GM21390 (cell line): ENCODE data around the gene XPO6.

Experiments used
- ATAC-seq: cut with Tn5 transposase; IDR thresholded peaks from one replicate; pipeline ENCODE4 v1.9.1; 2021; ENCODE audit not compliant: unreplicated experiment

The XPO6 gene

DNA sequence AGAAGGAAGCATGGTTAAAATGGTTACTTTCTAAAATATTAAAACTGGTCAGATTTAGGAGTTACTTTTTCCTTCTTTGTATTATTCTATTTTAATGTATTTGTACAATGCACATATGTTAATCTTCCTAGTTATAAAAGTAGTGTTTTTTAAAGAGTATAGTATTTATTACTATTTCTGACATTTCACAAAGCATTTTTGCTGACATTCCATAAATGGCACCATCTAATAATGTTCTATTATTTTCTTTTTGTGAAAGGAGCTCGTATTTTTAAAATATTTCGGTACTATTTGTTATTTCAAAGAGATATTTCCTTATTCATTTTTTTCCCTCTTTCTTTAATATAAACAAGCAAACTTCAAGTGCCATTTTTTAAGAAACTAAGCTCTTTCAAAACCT lies 100.8 kb downstream of the XPO6 start:
- ATAC-seq = no peak

DNA sequence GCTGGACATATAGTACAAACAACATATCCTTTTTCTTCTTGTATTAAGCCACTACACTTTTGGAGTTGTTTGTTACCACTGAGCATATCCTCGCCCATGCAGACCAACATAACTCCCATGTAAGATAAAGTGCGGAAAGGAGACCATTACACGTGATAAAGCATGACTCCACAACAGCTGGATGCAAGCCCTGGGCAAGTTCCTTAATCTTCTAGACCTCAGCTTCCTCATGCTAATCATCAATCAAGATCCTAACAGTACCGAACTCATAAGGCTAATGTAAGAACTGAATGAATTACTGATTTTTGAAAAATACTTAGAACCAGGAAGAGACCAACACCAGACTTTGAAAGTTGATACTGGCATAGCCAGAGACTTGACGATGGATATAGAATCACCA lies 101.3 kb downstream of the XPO6 start:
- no peak for ATAC-seq

DNA sequence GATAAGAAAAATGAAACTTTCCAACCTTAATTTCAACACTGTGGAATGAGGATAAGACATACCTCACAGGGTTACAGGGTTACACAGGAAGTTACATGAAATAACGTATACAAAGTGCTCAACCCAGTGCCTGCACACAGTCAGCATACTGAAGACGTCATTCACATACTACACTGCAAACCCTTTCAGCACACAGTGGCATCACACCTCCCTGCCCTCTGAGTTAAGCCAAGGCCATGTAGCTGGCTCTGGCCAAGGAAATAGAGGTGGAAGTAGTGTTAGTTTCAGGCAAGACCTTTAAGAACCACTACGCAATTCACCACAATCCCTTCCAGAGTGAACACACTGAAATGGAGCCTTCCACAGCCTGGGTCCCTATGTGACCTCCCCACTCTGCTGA lies 101.7 kb downstream of the XPO6 start:
- no peak for ATAC-seq

DNA sequence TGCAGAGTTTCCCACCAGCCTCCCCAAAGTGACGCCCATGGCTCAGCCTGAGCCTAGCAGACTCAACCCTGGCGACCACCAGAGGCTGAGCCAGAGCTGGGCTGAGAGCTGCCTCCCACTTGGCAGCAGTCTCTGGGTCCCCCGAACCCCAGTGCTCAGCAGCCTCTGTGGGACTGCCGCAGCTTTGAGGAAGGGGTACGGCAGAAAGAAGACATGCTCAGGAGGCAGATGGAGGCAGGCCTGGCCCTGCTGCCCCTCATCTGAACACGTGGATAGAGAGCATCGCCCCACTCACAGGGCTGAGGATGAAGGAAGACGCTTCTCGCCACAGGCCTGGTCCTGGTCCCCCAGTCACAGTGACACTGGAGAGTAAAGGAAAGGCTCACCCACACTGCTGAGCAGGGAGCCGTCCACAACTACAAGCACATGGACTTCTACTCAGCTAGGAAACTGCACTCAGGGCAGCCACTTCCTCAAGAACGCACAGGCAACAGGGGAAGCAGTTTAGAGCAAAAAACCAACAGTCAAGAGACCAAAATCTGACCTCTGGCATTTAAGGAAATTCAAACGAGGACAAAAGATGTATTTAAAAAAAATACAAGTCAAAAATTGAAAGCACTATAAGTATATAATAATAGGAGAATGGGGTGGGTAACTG lies 103.0 kb downstream of the XPO6 start:
- ATAC-seq = no peak

DNA sequence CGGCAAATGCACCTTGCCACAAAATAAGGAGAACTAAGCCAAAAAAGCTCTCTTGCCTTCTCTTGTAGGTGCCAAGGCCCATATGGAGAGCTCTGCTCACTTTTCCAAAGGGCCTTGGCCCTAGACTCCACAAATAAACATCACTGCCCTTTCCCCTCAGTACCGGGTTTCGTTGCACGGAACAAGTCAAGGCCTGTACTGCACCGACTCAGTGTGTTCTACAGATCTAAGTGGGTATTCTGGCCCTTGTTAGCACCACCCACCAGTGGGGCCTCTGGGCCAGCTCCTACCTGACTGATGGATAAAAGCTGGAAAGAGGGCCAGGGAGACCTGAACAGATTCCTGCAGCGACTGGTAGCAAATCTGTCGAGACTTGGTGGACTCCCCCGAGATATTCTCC lies 104.5 kb downstream of the XPO6 start:
- ATAC-seq = no peak

DNA sequence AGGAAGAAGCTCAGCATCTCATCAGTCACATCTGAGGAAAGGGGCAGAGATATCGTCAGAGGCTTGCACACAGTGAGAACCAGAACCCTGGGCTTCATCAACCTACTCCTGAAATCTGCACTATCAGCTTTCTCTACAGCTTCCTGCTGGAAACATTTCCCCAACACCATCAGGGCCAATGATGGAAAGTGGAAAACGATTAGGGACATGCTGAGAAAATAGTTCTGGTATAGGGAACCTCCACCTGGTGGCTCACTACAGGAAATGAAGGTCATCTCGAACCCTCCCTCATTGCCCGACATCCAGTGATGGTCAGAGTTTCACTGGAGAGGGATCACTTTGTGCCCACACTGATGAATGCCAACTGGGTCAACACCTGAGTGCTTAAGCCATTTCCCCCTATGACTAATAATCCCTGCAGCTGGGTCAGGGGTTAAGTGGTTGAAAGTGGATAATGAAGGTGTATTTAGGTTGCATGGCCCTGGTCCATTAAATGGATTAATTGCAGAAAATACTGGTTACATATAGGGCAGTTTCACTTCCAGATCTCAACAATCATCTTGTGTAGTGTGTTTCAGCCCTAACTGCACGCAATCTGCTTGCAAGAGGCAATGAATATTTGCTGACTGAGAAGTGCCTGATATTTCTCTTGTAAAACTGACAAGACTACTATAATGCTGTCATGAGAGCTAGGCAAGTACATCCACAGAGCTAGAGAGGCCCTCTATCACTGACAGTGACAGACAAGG lies 105.1 kb downstream of the XPO6 start:
- no peak for ATAC-seq

DNA sequence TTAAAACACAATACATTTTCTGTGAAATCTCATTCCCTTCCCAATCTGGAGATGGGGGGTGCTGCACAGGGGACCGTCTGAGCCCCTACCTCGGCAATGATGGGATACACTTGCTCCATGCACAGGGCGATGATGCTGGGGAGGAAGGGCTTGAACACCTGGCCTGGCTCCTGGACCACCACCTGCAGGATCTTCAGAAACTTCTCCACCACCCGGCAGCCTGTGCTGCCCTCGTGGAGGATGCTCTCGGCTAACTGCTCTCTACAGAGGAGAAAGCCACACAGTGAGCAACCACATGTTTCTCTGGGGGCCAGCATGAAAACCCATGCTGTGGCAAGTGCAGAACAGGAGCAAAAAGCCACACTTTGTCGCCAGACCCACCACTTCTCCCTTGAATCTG lies 105.8 kb downstream of the XPO6 start:
- no peak for ATAC-seq

DNA sequence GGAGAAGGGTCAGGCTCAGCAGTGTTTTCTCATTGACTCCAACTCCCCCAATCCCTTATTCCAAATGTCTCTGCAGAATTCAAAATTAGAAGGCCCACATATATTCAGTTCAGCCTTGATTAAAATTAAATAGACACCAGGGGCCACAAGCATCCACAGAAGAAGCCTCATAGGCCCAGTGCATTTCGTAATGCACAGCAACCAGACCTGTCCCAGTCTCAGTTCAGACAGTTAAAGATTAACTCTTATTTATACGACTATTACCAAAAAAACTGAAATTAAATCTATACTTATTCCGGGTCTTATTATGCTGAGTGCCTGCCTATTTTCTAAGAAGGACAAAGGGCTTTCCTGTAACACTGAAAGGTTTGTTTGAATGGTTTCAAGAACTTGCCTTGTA lies 106.5 kb downstream of the XPO6 start:
- ATAC-seq = no peak

DNA sequence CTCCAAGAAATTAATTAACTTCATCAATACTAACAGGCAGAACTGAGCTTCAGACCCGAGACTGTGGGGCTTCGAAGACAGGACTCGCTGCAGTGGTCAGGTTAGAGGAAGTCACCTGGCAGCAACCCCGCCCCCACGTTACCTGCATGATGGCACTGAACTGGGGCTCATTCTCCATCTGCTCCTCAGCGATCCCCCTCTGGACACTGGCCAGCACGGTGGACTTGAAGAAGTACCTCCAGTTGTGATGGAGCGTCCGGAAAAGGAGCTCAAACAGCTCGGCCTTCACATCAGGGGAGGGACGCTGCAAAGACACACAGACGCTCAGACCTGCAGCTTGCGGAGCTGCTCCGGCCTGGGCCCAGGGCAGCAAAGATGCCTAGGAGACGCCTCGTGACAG lies 107.4 kb downstream of the XPO6 start:
- ATAC-seq = no peak

DNA sequence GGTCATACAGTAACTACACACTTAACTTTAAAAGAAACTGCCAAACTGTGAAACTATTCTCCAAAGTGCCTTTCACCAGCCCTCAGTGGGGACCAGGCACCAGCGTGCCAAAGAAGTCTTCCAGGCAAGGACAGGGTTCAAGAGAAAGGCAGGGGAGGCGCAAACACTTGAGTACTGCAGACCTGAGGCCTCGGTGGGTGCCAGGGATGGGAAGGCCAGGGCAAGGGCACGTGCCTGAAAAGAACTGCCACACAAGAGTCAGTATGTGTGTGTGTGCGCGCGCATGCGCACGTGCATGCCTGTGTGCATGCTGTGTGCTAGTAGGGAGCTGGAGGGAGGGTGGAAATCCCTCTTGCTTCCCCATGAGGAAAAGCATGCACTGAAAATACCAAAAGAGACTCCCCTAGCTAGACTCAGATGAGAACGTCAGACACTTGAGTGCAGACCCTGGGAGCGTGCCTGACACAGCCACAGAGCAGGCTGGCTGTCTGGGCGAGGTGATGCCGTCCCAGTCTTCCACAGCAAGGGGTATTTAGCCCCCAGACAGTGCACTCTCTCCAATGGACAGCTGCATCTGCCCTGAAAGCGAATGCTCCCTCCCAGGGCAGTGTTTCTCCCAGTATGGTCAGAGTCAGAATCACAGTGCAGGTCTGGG lies 108.1 kb downstream of the XPO6 start:
- no peak for ATAC-seq

DNA sequence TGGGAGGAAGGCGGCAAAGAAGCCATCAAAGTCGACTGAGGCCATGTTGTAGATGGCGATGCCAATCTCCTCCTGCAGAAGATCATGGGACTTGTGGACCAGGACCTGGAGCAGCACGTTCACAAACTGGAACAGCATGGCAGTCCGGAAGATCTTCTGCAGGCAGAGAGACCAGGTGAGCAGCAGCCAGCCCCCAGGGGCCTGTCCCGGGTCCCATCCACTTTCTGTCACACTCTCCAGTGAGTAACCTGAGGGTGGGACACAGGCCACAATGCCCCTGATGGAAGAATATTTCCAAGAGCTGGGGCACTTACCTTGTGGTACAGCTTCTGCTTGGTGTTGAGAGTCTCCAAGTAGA lies 110.3 kb downstream of the XPO6 start:
- ATAC-seq = no peak

DNA sequence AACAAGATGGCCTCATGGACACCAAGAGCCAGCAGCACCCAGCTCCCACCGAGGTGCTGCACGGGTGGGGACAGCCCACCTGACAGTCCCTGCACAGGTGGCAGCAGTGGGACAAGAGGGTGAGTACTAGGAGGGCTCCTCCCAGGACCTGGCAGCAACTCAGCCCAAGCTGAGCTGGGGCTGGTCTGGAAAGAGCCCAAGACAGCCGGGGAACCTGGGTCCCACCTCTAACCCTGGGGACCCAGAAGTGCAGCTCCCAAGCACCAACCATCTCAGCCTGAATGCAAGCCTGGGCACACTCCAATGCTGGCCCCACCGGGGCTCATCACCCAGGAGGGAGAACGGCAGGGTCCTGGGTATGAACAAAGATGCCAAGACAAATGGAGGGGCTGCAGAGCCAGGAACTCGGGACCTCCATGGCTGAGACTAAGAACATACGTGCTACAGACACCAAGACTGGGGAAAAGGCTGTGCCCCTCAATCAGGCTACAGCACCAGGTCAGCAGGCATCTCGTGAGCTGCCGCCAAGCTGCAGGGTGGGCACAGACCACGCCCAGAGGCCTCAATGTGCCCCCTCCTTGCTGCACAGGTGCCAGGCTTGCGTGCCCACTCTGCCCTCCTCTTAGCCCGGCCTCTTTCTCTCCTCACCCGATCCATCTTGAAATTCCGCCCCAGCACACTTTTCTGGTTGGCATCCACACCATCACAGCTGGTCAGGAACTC lies 110.8 kb downstream of the XPO6 start:
- no peak for ATAC-seq

DNA sequence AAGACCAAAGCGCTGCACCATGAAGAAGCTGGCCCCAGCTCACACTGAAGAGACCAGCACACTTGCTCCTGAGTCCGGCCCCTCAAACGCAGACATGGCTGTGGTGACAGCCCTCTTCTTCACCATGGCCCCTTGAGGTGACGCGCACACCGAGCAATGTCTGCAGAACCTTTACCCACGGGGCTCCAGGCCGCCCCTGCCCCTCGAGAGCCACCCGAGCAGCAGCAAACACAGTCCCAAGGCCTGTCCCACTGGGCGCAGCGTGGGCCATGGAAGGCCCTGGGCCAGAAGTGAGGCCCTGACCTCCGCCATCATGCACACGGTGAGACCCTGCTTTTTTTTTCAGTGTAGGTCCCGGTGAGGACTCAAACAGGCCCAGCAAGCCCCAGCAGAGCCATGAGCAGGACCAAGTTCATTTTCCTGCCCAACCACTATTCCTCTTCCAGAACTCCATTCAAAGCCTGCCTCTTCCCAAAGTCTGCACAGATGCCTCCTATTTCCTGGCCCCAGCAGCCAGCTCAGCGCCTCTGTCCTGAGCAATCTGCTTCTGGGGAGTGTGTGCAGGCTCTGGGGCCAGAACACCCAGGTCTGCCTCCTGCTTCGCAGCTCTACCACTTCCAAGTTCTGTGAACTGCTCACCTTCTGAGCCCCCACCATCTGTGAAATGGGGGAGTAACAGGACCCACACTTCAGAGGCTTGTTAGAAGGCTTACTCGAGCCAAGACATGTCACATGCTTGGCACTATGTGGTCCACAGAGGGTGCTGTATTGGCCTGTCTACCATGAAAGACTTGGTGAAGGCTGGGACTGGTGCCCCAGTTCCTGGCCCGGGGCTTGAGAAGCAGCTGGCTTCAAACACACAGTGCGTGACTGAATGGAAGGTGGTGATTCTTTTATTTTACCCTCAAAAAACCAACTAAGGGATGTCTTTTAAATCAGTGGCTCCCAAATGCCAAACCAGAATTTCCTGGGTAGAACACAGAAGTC lies 112.5 kb downstream of the XPO6 start:
- ATAC-seq = no peak

DNA sequence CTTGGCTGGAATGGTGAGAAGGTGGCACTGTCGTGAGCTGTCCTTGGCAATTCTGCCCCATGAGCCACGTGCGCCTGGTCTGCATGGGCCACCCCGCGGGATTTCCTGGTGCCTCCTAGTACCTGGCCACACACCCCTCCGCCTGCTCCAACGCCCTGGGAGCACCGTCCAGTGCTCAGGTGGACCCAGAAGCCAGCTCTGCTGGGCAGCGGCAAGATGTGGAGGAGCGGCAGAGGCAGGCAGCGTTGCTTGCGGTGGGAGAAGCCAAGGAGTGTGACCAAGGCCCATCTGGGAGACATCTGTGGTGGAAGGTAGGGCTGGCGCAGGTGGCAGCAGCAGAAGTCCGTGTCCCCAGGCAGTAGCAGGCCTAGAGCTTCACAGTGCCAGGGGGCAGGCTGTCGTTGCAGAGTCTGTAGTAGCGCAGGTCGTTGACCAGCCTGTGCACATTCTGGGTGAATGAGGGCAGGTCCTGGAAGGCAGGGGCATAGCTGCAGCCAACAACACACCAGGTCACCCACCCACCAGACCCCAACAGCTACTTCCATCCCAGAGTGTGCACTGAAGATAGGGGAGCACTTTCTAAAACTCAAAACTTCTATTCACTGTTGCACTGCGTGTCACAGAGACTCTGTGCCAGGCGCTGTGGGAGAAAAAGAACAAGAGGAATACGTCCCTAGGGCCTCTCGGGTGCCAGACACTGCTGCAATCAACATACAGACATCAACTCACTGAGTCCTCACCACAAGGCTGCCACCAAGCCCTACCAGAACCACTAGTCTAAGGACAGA lies 113.4 kb downstream of the XPO6 start:
- no peak for ATAC-seq

DNA sequence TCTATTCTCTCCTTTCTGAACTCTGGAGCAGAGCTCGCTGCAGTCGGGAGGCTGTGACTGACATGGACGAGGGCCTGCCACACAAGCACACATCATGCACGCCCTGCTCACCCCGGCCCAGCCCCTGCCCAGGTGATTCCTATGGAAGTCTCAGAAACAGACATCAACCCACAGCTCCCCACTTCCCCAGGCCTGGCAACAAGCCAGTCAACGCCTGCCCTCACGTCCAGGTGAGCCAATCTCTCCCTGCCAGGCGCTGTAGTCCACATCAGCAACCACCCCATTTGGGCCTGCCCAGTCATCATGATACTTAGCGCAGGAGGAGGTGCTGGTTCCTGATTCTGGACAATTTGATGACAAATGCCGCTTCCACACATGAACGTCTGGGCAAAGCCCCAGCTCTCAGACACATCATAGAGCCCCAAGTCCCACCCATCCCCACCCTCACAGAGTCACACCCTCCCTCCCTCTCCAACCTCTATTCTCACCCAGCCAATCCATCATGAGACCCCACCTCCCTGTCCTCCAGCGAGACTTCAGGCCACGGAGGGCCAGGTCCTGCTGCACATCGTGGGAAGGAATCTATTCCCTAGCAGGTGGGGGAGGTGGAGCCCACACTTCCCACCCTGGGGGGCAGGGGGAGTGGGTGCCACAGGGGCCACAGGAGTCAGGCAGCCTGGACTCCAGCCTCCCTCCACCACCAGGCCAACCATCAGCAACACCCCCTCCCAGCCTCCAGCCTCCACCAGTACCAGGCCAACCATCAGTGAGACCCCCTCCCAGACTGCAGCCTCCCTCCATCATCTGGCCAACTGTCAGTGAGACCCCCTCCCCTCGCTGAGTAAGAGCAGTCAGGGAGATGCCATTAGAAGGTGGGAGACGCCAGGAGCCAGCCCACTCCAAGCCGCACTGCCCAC lies 114.5 kb downstream of the XPO6 start:
- ATAC-seq = no peak

DNA sequence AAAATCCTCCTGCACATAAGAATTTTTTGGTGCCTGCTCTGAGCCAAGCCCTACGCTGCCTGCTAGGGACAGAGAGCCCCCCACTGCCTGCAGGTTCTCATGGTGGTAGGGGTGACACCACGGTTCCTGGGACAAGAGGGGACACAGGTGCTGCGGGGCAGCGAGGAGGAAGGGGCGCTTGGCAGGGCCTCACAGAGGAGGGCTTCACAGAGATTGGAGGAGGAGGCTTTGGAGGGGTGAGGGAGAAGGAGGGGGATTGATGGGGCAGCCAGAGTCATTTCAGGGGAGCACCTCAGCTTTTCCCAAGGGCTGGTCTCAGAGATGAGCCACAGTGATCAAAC lies 118.4 kb downstream of the XPO6 start:
- no peak for ATAC-seq

DNA sequence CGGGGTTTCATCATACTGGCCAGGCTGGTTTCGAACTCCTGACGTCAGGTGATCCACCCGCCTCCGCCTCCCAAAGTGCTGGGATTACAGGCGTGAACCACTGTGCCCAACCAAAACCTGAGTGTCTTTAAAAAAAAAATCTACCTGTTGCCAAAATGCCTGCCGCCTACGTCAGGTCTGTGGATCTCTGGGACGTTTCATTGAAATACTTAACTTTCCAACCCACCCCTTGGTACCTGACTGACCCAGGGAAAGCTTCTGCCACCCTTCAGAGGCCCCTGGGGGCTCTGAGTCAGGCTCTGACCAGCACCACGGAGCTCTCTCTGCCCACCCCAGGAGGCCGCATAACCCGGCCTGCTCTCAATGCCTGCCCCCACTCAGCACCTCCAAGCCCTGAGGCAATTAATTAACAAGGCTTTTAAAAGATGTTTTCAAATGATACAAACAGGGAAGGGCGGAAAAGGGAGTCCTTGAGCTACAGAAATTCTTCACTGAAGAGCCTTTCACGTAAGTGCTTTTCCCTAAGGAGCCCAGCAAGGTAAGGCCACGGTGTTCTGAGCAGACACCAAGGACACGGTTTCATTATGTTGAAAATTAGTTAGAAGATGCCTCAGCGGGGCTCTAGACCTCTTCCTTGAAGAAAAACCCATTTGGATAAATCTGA lies 118.9 kb downstream of the XPO6 start:
- ATAC-seq = no peak

DNA sequence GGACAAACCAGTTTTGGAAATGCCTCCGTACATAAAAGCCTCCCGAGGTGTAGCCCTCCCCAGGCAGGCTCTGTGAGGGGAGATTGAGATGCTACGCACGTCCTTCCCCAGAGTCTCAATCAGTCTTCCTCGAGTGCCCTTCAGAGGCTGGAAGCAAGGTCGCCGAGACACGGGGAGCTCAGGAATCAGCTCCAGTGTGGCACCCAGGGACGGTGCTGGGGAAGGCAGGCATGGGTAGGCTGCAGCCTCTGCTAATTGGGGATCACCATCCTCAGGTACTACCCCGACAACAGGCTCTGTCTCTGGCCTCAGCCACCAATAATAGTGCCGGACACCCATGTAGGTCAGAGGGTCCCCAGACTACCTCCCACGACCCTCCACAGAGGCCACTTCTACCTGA lies 120.1 kb downstream of the XPO6 start:
- ATAC-seq = no peak
